GM21447 (cell line): ENCODE data around the gene QPCT.
"Not testable (repeated sequence)": the region's sequence is repeated elsewhere in the genome, so short reads cannot be mapped to it uniquely, and the experiment has no call there.

ENCODE experiments used
- ATAC-seq: cut with Tn5 transposase; IDR thresholded peaks from one replicate; pipeline ENCODE4 v1.9.1; 2021; ENCODE audit not compliant: unreplicated experiment

Gene QPCT

DNA sequence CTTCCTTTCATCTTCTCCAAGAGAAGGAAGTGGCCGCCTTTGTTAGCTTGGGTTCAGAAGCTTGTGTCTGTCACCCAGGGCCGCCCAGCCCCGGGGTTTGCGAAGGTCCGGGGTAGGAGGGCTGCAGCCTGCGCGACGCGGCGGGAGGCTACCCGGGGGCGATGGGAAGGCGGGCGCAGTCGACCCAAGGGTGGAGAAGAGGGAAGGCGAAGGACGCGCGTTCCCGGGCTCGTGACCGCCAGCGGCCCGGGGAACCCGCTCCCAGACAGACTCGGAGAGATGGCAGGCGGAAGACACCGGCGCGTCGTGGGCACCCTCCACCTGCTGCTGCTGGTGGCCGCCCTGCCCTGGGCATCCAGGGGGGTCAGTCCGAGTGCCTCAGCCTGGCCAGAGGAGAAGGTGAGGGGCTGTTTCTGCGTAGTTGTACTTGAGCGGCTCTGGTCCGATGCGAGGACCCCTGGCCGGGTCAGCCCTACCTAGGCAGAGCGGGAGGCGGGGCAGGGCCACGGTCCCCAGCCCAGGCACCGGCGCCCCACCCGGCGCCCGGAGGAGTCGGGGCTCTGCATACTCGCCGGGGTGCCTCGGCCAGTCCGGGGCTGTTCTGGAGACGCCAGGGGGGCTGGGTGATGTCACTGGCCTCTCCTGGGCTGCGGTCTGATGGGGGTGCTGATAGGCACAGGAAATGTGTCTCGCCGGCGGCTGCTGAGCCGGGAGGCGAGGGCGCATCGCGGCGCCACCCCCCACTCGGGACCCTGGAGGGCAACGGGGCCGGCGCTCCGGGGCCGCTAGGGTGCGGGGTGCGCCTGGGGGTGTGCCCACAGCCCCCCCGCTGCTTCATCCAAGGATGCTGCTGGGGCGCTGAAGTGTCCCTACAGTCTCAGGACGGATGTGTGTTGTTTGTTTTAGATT, at the start of gene QPCT:
QPCT (plus strand) TSS at position 178 of the 909 bp plus-strand sequence; CDS start at position 280, 102 bp downstream.
- ATAC-seq: peak; percentile 51

DNA sequence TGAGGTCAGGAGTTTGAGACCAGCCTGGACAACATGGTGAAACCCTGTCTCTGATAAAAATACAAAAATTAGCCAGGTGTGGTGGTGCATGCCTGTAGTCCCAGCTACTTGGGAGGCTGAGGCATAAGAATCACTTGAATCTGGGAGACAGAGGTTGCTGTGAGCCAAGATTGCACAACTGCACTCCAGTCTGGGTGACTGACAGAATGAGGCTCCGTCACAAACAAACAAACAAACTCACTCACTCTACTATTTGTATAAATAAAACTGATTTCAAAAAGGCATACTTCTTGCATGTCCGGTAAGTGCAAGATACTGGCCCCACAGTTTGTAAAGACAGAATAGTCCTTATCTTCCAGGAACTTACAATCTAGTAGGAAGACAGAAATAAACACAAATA, 49.6 kb upstream of the QPCT start:
- not testable (repeated sequence) for ATAC-seq

DNA sequence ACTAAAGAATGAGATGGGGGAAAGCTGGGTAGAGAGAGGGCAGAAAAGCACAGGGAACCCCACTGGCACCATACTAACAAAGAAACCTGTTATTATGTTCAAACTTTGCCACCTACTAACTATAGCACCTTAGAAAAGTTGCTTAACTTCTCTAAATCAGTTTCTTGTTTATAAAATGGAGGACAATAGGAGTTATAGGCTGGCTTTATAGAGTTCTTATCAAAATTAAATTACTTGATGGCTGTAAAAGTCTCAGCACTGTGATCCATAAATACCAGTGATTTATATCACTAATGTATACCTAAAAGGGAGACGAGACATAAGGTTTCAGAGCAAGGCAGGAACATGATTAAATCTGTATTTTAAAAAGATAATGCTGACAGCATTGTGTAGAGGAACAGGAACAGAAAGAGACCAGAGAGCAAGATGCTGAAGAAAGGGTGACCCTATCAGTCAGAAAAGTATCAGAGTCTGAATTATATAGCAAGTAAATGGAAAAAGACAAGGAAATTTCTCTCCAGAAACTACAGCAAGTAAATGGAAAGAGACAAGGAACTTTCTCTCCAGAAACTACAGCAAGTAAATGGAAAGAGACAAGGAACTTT, 48.9 kb upstream of the QPCT start:
- no peak for ATAC-seq

DNA sequence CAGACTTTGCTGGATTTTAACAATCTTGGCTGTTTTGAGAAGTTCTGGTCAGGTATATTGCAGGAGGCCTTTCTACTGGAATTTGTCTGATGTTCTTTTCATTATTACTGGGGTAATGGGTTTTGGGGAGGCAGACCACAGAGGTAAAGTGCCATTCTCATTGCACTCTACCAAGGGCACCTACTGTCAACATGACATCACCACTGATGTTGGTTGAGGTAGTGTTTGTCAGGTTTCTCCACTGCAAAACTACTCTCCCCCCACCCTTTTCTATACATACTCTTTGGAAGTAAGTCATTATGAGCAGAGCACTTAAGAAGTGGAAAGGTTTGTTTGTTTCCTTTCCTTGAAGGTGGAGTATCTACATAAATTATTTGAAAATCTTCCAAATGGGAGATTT, 46.8 kb upstream of the QPCT start:
- ATAC-seq: no peak

DNA sequence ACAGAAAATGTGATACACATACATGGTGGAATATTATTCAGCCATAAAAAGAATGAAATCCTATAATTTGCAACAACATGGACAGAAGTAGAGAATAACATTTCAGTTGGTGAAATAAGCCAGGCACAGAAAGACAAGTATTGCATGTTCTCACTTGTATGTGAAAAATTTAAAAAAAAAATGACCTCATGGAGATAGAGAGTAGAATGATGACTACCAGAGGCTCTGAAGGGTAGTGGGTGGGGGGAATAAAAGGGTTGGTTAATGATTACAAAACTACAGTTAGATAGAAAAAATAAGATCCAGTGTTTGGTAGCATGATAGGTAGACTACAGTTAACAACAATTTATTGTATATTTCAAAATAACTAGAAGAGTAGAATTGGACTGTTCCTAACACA, 44.3 kb upstream of the QPCT start:
- ATAC-seq: no peak

DNA sequence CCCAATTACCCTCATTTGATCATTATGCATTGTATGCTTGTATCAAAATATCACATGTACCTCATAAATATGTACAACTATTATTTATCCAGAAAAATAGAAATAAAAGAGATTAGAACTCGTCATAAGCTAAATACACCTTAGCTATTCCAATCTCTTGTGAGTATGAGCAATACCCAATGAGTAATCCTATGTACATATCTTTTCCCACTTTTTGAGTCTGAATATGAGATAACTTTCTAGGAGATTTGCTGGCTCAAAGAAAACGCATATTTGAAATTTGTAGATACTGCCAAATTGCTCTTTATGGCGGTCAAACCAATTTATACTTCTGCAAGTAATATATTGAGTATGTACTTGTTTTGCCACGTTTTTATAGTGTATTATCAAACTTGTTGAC, 43.9 kb upstream of the QPCT start:
- ATAC-seq: no peak

DNA sequence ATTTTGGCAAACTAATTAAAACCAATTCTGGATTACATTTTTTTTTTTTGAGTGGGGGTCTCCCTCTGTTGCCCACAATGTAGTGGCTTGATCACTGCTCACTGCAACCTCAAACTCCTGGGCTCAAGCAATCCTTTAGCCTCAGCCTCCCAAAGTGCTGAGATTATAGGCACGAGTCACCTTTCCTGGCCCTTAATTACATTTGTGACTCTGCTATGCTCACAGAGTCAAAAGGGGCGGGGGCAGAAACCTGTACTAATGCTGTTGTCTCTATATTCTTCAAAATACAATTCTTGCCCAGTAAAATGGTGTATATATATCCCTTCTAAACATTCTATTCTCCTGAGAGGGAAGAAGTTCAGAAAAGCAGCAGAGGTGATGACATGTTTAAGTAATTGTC, 43.0 kb upstream of the QPCT start:
- ATAC-seq: no peak

DNA sequence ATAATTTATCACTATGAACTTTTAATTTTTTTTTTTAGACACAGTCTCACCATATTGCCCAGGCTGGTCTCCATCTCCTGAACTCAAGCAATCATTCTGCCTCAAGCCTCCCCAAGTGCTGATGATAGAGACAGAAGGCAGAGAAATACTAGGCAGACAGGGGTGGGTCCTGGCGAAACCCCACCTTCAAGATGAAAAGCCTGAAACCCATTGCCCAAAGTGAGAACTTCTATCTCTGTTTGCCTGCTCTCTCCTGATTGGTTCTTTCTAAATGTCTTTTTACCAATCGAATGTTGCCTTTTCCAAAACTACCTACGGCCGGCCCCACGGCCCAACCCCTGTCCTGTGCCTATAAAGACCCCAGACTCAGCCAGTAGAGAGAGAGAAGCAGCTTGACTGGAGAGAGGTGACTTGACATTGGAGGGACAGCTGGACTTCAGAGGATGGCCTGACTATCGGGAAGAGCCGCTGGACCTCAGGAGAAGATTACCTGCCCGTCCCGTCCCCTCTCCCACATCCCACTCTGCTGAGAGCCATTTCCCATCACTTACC, 41.7 kb upstream of the QPCT start:
- ATAC-seq: no peak

DNA sequence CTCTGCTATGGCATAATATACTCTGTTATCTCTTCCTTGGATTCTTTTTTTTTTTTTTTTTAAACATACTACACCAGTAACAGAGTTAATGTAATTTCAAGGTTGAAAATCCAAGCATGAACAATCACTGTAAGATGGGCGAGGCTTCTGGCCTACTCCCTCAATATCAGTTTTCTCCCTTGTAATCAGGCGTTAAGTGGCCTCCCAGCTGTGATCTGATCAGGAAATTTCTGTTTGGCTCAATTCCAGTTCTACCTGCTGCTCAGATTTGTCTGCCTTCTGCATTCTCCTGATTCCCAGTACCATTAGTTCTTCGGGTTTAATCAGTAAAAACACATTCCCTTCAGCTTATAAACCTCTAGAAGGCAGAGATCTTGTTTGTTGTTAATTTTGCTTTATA, 38.4 kb upstream of the QPCT start:
- no peak for ATAC-seq

DNA sequence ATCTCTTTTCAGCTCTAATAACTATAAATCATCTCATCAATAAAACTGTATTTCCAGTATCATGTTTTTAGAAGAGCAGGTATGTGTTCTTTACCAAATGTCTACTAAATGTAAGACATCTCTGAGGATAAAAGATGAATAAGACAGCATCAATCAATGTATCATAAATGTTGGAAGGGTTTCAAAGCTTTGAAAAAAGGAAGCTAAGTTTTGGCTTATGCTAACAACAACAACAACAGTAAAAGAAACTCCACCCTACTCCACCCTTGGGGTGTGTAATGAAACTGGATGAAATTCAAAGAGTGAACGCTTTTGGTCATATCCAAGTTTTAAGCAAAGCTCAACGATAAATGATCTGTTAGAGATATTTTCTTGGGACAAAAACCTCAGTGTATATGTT, 36.9 kb upstream of the QPCT start:
- ATAC-seq: no peak

DNA sequence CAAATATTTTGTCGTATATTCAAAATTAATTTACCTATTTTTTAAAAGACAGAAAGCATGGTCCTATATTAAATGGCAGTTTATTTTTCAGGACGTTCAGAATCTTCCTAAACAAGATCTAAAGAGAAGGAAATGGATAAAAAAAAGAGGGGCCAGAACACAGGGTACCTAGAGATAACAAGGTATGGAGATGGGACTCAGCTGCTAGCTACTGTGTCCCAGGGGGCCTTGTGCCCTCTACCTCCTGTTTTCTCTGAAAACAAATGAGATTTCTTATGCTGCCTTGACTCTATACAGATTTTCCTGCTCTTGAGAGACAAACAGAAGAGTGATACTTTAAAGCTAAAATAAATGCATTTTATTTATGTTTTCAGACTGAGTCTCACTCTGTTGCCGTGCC, 29.1 kb upstream of the QPCT start:
- ATAC-seq: no peak

DNA sequence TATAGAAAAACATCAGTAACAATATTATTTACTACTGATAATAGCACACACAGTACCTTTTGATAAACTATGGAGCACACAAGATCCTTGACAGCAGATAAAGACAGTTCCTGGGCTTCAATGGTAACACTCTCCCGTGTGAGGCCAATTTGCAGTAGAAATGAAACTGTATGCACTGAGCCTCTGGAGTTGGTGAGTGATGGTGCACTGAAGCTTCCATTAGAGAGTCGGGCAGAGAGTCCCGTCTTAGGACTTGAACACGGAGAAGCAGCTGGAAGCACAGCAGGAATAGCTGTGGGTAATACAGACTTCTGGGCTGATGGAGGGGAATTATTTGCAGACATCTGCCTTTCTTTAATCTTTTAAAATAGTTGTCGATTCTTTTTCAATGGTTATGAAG, 28.2 kb upstream of the QPCT start:
- no peak for ATAC-seq

DNA sequence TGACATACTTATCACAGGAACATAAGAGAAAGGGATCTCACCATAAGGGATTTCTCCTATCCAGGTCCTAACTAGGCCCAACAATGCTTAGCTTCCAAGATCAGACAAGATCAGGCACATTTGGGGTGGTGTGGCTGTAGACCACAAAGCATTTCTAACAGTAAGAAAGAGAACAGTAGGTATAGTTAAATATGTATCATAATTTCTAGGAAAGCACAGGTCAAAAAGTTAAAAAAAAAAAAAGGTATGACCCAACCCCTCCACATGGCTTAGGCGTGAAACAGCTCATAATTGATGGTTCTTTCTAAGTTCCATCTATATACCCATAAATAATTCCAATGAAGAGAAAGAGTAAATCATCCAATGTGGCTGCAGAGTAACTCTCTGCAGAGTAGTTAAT, 26.7 kb upstream of the QPCT start:
- no peak for ATAC-seq

DNA sequence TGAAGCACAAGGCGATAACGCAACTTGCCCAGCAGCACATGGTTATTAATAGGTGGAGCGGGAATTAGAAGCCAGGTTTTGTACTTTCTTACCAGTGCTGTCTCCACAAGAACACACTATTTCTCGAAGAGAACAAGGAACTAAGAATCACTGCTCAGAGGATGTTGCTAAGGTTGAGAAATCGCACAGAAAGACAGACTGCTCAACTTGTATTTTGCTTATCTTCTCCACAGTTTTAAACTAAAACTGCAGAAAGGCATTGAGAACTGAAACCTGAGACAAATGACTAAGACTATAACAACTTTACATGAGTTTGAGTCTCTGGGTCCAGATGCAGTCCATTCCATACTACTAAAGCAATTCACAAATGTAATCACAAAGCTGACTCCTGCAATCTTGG, 26.0 kb upstream of the QPCT start:
- peak; percentile 67 for ATAC-seq

DNA sequence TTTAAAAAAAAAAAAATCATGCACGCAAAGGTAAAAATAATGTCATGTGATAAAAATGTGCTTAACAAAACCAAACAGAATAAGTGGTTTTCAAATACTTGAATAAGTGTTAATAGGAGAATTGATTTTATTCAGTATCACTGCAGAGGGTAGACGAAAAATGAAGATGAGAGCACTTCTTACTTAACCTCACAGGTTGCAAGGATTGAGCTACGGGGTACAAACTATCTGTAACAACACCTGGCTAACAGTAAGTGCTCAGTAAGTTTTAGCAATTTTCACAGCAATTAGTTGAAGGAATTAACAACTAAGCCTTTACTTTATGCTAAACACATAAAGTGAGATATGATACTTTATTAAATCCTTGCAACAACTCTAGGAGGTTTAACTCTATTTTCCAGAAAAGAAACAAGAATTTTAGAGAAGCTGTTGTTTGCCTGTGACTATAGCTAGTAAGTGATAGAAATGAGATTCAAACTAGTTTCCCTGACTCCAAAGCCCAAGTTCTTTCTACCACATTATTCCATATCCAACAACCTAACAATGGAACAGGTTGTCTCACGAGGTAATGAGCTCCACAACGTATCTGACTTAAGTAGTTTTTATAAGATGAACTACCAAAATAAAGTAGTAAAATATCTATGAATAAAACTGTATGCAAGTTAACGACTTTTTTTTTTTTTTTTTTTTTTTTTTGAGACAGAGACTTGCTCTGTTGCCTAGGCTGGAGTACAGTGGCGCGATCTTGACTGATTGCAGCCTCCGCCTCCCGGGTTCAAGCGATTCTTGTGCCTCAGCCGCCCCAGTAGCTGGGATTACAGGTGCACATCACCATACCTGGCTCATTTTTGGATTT, 24.4 kb upstream of the QPCT start:
- ATAC-seq: no peak

DNA sequence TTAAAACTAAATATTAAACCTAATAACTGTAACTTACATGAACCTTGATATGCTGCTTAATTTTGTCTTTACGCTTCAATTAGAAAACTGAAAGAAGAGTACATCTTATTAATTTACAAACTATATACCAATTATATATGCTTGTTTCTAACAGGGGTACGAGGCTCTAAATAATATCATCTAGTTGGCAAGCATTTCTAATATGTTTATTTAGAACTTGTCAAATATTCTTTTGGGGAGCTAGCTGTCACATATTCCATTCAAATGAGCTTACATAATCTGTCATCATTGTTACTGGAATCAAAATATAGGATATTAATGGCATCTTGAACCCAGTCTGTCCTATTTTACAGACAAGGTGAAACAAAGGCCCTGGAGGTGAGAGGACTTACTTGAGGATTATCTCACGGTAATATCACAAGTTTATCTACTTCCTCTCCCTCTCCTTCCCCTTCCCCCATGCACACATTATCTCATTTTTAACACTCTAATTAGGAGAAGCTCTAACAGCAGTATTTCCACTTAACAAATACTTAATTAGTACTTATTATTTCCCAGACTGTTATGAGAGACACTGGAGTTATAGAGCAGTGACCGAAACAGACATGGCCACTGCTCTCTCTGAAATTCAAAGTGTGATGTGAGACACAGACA, 23.3 kb upstream of the QPCT start:
- no peak for ATAC-seq

DNA sequence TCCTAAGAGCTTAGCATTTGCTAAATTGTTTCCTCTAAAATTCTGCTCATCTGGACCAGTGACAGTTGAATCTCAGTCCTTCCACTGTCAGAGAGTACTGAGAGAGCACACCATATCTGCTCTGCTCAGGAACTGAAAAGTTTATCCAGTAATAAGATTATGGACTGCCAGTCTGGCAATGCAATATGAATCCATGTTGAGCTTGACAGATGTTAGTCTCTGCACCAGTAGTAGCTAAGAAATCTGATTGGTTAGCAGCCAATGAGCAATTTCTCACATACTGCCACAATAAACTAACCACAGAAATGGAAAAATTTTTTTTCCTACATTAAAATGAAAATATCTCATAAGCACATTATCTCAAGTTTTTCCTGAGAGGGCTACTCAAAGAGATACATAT, 22.1 kb upstream of the QPCT start:
- no peak for ATAC-seq

DNA sequence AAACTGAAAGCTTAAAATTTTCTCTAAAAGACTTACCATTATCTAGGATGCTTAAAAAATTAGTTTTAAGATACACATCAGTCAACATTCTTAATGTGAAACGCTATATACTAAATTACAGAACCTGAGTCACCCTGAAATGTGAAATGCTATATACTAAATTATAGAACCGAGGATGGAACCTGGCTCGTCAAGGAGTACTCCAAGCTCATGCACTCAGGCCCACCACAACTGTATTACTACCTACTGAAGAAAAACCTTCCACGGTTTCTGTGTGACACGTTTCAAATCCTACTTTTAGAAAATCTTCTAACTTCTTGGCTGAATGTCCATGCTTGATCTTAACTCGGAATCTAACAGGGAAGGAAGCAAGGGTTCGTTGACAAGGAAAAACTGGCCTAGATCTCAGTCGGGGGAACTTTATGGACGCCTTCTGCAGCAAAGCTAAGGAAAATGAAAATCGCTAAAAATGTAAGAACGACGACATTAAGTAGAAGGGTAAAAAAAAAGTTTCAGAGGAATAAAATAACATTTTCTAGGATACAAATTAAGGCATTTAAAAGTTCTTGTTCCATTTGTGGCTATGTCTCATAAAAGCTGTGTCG, 21.2 kb upstream of the QPCT start:
- no peak for ATAC-seq

DNA sequence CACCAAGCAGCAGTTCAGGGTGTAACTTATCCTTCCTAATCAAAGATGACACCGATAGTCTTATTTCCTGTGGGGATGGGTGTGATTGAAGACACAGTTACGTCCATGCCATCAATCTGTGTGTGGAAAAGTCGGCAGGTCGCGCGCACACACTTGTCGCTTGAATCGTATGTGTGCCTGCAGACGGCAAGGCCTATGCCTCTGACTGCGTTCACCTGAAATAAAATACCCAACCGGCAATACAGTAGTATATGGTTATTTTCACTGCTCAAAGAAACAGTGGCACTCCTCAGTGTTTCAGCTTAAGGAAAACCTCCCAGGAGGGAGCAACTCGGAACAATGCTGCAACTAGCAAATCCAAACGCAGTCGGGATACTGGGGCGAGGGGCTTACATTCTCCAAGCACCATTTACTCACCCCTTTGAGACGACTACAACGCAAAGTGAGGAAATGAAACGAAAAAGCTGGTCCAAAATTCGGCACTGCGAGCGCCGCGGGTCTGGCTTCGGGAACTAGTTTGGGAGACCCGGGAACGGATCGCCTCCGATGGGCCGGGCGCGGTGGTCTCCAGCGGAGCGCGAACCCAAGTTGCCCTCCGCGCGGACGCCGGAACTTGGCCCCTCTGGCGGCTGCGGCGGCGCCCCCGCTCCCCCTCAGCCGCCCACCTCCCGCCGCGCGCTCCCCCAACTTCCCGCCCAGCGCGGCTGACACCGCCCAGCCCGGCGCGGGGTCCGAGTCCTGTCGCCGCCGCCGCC, 20.5 kb upstream of the QPCT start:
- ATAC-seq: peak; percentile 31

DNA sequence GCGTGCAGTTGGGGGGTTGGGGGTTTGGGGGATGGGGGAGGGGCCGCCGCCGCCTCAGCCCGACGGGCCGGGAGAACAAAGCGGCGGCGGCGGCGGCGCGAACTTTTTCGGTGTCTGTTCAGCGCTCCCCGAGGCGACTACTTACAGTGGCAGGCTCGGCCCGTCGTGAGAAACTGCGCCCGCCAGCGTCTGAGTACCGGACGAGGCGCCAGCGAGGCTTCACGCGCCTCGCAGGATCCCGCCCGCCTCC, 20.0 kb upstream of the QPCT start:
- no peak for ATAC-seq
